Stimulated activated CD8-positive, alpha-beta memory T cell treated with anti-CD3 and anti-CD28 coated beads, Interleukin-15, amount 100 ng/mL, for 48 hours (primary cell): Measurements from ENCODE around the gene SUSD3.
A peak's percentile ranks its signal among the peaks of the same experiment; 100 is the strongest.
"Not testable (repeated sequence)": the region's sequence is repeated elsewhere in the genome, so short reads cannot be mapped to it uniquely, and the experiment has no call there.

Experiments
- DNase-seq, 2 donors: peaks; one replicate each; pipeline ENCODE4 v3.0.0-alpha.2; 2020; ENCODE audit warnings: low read depth in 2 of 2

SUSD3 gene

DNA sequence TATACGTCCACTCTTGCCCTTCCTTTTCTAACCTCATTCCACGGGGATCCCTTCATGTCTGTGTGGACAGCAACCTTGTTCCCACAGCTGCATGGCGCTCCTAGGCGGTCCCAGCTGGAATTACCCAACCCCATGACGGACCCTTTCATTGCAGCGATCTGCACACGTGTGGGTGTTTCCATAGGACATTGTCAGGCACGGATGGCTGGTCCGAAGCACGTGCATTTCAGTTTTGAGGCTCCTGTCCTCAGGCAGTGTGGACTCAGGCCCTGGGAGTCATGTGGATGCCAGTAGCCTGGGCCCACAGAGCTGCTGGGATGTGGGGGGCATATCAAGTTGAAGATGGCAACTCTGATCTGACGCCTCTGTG is 52.5 kb downstream of the SUSD3 start:
- DNase-seq = no peak

DNA sequence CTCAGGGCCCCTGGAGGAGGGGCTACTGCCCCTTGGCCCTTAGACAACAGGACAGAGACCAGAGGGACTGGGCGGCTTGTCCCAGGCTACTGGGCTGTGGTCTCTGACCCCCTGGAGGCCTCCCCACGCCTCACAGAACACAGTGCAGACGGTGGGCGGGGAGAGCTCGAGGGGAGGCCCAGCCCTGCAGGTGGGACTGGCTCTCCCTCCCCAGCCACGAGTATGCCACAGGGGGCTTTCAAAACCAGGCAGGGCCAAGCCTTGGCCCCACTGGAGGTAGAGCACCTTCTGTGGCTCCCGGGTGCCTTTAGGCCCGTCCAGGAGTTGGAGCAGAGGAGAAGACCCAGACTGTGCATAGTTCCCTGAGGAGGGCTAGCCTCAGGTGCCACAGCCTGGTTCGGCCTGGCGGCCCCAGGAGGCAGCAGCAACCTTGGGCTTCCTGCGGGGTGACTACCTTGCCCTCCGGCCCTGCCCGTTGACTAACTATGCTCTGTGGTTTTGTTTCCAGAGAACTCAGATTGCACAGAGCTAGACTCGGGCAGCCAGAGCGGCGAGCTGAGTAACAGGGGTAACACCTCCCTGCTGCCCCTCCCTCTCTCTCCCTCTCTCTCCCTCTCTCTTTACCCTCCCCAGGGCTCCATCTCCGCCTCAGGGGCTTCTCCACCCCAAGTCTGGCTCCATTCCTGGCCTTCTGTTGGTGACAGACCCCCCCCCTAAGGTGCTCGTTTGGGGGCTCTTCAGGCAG is 53.0 kb downstream of the SUSD3 start:
- DNase-seq = peak in 1 of 2 donors; percentile 55

GRCh38 chr9:93112116-93112863 is 53.8 kb downstream of the SUSD3 start:
- DNase-seq = no peak

GRCh38 chr9:93112864-93113389 is 54.4 kb downstream of the SUSD3 start:
- DNase-seq = no peak

GRCh38 chr9:93114169-93114983 is 55.9 kb downstream of the SUSD3 start:
- DNase-seq = no peak

DNA sequence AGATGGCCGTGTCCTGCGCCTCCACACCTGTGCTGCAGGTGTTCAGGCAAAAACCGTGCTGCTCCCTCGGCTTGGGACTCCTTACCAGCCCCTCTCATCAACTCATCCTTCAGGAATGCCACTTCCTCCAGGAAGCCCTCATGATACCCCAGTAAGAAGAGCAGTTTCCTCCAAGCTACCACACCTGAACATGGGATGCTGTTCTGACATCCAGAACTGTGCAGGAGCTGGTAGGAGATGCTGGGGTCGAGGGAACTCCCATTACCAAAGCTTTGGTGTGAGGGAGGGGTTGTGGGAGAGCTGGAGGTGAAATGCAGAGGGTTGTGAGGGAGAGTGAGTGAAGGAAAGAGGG is 56.5 kb downstream of the SUSD3 start:
- DNase-seq = no peak

- no peak for DNase-seq
Measured at GRCh38 chr9:93115486-93116071, 57.1 kb downstream of the SUSD3 start.

DNA sequence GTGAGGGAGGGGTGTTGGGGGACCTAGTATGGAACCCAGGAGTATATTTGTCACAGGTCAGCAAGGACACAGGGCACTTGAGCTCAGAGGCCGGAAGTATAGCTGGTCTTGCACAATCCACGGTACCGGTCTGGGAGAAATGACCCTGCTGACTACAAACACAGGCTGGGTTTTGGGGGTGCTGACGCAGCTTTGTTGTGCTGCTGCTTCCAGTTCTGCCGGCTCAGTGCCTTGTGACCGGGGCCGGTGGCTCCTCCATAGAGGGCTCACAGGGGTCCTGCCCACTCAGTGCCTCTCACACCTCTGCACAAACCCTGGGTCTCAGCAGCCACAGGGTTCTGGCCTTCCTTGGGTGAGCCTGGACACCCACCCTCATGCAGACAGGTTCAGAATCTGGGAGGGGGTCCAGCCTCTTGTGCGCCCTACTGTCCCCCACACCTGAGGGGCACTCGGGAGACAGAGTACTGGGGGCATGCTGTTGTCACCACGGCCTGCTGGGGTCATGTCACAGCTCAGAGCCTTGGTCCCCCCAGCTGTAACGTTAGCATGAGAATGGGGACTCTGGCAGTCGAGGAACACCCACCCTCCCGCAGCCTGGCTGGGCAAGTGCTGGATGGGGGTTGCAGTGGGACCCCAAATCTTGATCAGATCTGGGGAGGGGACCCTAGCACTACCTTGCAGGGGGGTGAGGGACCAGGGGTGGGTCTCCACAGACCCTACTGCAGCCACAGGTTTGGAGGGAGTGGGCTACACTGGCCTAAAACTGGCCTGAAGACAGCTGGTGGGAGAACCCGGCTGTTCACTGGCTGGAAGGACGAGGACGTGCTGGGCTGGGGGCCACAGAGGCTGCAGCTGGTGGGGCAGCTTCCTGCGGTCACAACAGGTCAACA is 57.8 kb downstream of the SUSD3 start:
- no peak for DNase-seq

DNA sequence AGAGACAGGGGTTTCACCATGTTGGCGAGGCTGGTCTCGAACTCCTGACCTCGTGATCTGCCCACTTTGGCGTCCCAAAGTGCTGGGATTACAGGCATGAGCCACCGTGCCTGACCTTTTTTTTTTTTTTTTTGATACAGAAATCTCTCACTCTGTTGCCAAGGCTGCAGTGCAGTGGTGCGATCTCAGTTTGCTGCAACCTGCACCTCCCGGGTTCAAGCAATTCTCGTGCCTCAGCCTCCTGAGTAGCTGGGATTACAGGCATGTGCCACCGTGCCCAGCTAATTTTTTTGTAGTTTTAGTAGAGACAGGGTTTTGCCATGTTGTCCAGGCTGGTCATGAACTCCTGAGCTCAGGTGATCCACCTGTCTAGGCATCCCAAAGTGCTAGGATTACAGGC is 59.0 kb downstream of the SUSD3 start:
- DNase-seq = not testable (repeated sequence)

DNA sequence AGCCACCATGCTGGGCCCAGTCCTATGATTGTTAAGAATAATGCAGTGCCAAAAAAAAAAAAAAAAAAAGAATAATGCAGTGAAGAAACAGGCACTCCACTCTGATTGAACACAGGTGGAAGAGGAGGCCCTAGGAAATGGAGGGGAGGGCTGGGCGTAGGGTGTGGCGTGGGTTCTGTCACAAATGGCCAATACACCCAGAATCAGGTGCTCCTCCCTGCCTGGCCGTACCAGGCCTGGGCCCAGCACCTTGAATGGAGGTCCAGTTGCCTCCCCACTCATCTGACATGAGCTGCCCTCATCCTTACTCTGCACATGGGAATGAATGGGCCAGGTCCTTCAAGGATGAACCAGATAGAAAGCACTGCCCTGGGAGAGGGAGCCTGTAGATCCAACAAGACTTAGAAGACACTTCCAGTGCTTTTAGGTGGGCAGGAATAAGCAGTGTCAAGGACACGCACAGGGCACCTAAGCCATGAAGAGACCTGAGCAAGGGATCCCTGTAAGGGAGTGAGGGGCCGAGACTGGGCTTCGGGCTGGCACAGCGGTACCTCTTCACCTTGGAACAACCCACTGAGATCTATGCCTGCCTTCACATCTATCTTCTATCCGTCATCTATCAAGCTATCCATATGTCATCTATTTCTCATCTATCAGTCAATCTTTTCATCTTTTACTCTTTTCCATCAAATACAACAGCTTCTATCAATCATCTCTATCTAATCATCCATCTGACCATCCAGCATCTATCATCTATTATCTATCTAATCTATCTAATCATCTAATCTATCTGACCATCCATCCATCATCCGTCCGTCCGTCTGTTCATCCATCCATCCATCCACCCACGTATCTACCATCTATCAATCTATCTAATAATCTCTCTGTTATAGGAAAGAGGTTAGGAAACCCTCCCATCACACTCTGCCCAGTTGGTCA is 59.7 kb downstream of the SUSD3 start:
- no peak for DNase-seq

DNA sequence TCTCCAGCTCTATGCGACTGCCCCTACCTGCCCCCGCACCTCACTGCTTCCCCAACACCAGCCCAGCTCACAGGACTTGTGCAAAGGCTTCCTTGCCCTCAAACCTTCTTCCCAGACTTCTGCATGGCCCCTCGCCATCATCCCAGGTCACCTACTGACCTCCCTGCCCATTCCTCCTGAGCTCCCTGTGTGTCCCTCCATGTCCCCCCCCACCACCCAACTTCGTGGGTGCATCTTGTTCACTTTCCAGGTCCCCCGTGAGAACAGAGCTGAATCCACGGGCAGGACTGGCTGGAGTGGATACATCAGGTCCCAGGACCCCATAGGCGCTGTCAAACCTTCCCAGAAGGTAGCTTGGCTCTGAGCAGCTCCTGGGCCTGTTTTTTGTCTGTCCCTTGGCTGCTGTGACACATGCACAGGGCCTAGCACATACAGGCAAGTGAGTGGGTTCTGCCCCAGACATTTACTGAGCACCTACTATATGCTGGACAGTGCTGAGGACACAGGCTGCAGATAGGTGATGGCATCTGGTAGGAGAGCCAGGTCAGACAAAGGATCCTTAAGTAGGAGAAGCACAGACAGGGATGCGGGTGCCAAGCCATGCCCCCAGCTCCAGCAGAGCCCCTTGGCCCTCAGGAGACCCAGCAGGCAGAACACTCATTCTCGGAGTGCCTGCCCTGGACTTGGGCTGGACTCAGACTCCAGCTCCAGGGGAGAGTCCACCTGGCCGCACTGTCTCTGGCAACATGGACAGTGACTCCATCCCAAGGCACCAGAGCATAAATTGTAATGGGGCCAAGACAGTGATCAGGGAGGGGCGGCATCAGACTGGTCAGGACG is 60.6 kb downstream of the SUSD3 start:
- DNase-seq = no peak

GRCh38 chr9:93119703-93119952 is 61.1 kb downstream of the SUSD3 start:
- no peak for DNase-seq

DNA sequence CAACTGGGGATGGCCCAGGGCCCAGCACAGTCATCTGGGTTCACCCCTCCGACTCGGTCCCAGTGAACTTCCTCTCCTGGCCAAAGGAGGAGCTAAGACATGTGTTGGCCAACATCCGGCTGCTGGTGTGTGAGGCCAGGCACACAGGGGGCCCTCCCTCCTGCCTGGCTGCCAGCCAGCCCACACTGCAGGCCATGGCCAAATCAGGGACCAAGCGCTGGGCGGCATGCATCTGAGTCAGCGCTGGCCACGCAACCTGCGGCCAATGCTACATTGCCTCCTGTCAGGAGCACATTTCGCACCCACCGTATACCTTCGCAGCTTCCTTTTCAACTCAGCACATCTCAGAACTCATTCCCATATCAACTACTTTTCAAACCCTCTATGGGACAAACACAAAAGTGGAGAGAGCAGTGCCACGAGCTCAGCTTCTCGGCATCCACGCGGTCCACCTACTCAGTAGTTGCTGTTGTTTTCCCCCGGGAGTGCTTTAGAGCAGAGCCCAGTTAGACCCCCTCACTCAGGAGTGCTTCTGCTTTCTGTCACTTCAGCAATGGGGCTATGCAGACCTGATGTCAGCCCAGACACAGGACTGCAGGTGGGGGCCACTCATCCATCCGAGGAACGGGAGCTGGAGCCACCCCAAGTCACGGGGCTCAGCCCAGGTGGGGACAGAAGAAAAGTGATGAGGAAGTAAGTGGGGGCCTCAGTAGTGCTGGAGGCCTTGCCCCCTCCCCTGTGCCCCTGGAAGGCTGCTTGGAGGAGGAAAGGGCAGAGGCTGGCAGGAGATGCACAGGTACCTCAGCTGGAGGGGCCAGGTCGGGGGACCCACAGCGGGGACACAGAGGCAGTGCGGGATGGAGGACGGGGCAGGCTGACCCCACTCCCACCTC is 61.7 kb downstream of the SUSD3 start:
- DNase-seq = peak in 1 of 2 donors; percentile 22

- no peak for DNase-seq
Measured at GRCh38 chr9:93120846-93121315, 62.4 kb downstream of the SUSD3 start.

GRCh38 chr9:93121316-93122241 is 63.1 kb downstream of the SUSD3 start:
- no peak for DNase-seq

DNA sequence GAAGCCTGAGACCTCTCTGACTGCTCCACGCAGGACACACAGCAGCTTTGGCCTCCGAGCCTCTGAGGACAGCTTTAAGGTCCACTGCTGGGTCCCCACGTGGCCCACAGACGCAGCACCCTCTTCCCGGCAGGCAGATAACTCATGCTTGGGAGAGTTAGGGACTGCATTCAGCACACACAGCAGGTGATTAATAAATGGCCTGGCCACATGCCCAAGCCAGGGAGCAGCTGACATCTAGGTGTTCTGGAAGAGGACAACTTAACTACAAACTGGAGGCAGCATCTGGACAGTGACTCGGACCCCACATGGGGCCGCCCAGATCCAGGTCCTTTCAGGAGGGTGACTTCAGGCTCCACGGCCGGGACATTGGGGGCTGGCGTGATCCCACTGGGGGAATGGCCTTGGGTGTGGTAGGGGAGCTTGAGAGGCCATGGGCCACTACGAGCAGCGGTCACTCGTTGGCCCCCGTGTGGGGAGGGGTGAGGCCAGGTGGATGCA is 64.3 kb downstream of the SUSD3 start:
- no peak for DNase-seq
